ENCODE data around the gene RFPL2. TPM values are rescaled to one million over a fixed set of nuclear protein-coding genes. Genes with fewer than 3 reads are reported as not detected.
"Not testable (repeated sequence)": the region's sequence is repeated elsewhere in the genome, so short reads cannot be mapped to it uniquely, and the experiment has no call there.

RFPL2 gene
- total RNA-seq, 5 donors from 2014 or later (not counting 1 experiment from before 2014, with no cell fraction given): 0.16 to 1.8 (median 1.1) TPM

DNA sequence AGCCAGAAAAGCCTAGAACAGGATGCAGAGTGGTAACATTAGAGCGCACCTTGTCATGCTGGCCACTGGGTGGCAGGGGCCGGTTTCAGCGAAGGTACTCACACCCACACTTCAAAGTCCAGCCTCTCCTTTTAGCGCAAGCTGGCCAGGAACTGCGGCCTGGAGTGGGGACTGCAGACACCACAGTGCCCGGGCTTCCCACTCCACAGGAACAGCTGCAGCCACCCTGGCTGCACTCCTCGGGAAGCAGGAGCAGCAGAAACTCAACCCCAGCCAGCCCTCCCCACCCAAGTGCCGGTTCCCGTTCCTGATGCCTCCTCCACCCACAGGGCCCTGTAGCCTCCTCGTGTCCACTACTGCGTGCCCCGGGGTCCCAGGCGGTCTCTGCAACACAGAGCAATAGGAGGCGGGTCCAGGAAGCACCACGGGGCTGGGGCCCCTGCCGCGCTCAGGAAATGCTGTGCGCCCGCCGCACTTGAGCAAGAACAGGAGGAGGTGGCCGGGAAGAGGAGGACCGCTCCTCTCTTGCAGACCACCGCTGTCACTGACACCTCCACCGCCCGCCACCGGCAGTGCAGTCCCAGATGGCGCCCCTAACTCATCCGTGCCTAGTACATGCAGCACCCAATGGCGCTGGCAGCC lies 2.2 kb downstream of the RFPL2 start:
- Histone ChIP-seq H3K4me3 (ENCODE audit: control insufficient read depth in 1 of 2, extremely low read depth in 1 of 2, low read length in 1 of 2) (peak overlapping the region in 1 of 2 donors; percentile 48), H3K27ac (ENCODE audit: low read length) (no peak overlapping the region), H3K9me3 (no peaks in the 10 kb centered on the region), H3K27me3 (replicated peaks in 1 of 2; ENCODE audit: control insufficient read depth in 2 of 2, extremely low read depth in 1 of 2, insufficient read depth in 2 of 2, low read length in 1 of 2) (peaks cover 0 to 51% of the 10 kb centered on the region in 2 experiments), H3K4me1 (ENCODE audit: control insufficient read depth in 1 of 2, extremely low read depth in 1 of 2, insufficient read depth in 2 of 2, low read length in 2 of 2) (peaks cover 0 to 65% of the 10 kb centered on the region in 2 experiments), H3K36me3 (ENCODE audit: control insufficient read depth in 2 of 2, extremely low read depth in 1 of 2, insufficient read depth in 1 of 2, low read length in 1 of 2) (no peaks in the 10 kb centered on the region)
- Mint-ChIP-seq H3K36me3 (no peaks in the 10 kb centered on the region), H3K9me3 (no peaks in the 10 kb centered on the region), H3K4me1 (peaks cover 55 to 62% (median 55%) of the 10 kb centered on the region in 3 donors), H3K27ac (peak overlapping the region; percentile 30 to 59), H3K27me3 (peaks cover 3 to 10% of the 10 kb centered on the region in 2 donors), H3K4me3 (peak overlapping the region; percentile 71 to 93 (median 75))
- peak in 7 of 35 experiments; percentile 11 to 47 (median 28) for DNase-seq
- peak in 3 of 4 experiments; percentile 40 to 54 (median 46) for ATAC-seq (replicated peaks in 1 of 4)
- whole genome bisulfite sequencing (ENCODE audit: insufficient coverage): 2% methylated on average over 20 of the region's 29 CpGs
- ChIA-PET CTCF (no interaction called here), POLR2A (interaction anchor here in 1 of 2 donors (0.5 kb wide), 1 partner anchor 300 kb away, joined by 3 read pairs; no protein-coding TSS in a partner anchor)

DNA sequence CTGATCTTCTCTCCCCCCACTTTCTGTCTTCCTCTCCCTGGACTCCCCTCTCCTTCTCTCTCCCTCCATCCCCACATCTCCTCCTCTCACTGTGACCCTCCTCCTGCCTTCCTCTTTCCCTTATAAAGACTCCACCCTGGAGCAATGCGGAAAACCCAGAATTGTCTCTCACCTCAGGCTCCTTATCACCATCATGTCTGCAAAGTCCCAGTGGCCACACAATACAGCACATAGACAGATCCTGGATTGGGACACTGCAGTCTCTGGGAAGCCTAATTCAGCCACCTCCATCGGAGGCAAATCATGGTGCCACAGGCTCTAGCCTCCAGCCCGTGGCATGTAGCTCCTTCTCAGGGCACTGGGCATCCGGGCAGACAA lies 2.7 kb downstream of the RFPL2 start:
- DNase-seq (no peak), ATAC-seq (replicated peaks in 1 of 4) (no peak)
- H3K27ac Mint-ChIP-seq: peak overlapping the region; percentile 30 to 59
- Histone ChIP-seq H3K27ac (ENCODE audit: low read length) (no peak overlapping the region), H3K9me3 (no peaks in the 10 kb centered on the region), H3K4me3 (ENCODE audit: control insufficient read depth in 1 of 2, extremely low read depth in 1 of 2, low read length in 1 of 2) (peak overlapping the region in 1 of 2 donors; percentile 48), H3K4me1 (ENCODE audit: control insufficient read depth in 1 of 2, extremely low read depth in 1 of 2, insufficient read depth in 2 of 2, low read length in 2 of 2) (peaks cover 0 to 63% of the 10 kb centered on the region in 2 experiments), H3K27me3 (replicated peaks in 1 of 2; ENCODE audit: control insufficient read depth in 2 of 2, extremely low read depth in 1 of 2, insufficient read depth in 2 of 2, low read length in 1 of 2) (peaks cover 0 to 51% of the 10 kb centered on the region in 2 experiments), H3K36me3 (ENCODE audit: control insufficient read depth in 2 of 2, extremely low read depth in 1 of 2, insufficient read depth in 1 of 2, low read length in 1 of 2) (no peaks in the 10 kb centered on the region)
- H3K9me3 Mint-ChIP-seq: no peaks in the 10 kb centered on the region
- peak overlapping the region; percentile 71 to 93 (median 75) for H3K4me3 Mint-ChIP-seq
- peaks cover 52 to 61% (median 54%) of the 10 kb centered on the region in 3 donors for H3K4me1 Mint-ChIP-seq
- H3K36me3 Mint-ChIP-seq: no peaks in the 10 kb centered on the region
- WGBS (ENCODE audit: insufficient coverage): 33% methylated on average over 4 of the region's 4 CpGs
- H3K27me3 Mint-ChIP-seq: peaks cover 3 to 10% of the 10 kb centered on the region in 2 donors
- ChIA-PET POLR2A (interaction anchor here in 1 of 2 donors (0.5 kb wide), 1 partner anchor 301 kb away, joined by 3 read pairs; no protein-coding TSS in a partner anchor), CTCF (interaction anchor here in 1 of 2 donors (0.9 kb wide), 1 partner anchor 64 kb away, joined by 3 read pairs; no protein-coding TSS in a partner anchor)

DNA sequence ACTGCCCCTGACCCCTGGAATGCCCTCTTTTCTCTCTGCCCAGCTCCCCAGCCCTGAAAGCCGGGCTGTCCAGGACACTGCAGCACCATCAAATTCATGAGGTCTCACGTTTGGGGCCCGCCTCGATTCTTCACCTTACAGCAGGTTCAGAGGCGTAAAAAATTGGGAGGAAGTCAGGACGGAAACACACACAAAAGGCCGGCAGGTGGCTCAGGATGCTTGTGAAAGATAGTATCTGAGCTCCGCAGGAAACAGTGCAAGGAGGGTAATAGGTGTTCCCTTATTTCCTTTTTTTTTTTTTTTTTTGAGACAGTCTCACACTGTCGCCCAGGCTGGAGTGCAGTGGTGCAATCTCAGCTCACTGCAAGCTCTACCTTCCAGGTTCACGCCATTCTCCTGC lies 4.1 kb downstream of the RFPL2 start:
- ATAC-seq (replicated peaks in 1 of 4) (no peak), DNase-seq (peak in 4 of 35 experiments; percentile 20 to 47 (median 26))
- Histone ChIP-seq H3K4me3 (ENCODE audit: control insufficient read depth in 1 of 2, extremely low read depth in 1 of 2, low read length in 1 of 2) (no peak overlapping the region), H3K36me3 (ENCODE audit: control insufficient read depth in 2 of 2, extremely low read depth in 1 of 2, insufficient read depth in 1 of 2, low read length in 1 of 2) (no peaks in the 10 kb centered on the region), H3K9me3 (no peaks in the 10 kb centered on the region), H3K27me3 (replicated peaks in 1 of 2; ENCODE audit: control insufficient read depth in 2 of 2, extremely low read depth in 1 of 2, insufficient read depth in 2 of 2, low read length in 1 of 2) (peaks cover 0 to 41% of the 10 kb centered on the region in 2 experiments), H3K4me1 (ENCODE audit: control insufficient read depth in 1 of 2, extremely low read depth in 1 of 2, insufficient read depth in 2 of 2, low read length in 2 of 2) (peaks cover 0 to 49% of the 10 kb centered on the region in 2 experiments), H3K27ac (ENCODE audit: low read length) (no peak overlapping the region)
- ChIA-PET POLR2A (no interaction called here), CTCF (interaction anchor here in 1 of 2 donors (0.5 to 0.7 kb wide), 3 partner anchors 30 to 261 kb away, joined by 3 to 4 read pairs (median 3); no protein-coding TSS in a partner anchor)
- Mint-ChIP-seq H3K36me3 (no peaks in the 10 kb centered on the region), H3K9me3 (no peaks in the 10 kb centered on the region), H3K27ac (peak overlapping the region; percentile 59 to 62), H3K4me1 (peaks cover 42 to 50% (median 43%) of the 10 kb centered on the region in 3 donors), H3K27me3 (peaks cover 3 to 8% of the 10 kb centered on the region in 2 donors), H3K4me3 (peak overlapping the region in 1 of 3 donors; percentile 43)
- WGBS (ENCODE audit: insufficient coverage): 20% methylated on average over 2 of the region's 10 CpGs

DNA sequence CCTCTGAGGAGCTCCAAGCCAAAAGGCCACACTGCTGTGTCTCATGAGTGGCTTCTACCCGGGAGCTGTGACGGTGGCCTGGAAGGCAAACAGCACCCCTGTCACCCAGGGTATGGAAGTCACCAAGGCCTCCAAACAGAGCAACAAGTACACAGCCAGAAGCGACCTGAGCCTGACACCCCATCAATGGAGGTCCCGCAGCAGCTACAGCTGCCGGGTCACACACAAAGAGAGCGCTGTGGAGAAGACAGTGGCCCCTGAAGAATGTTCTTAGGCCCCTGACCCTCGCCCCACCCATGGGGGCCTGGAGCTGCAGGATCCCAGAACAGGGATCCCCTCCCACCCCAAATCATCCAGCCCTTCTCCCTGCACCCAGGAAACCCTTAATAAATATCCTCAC lies 4.9 kb downstream of the RFPL2 start:
- Histone ChIP-seq H3K27ac (ENCODE audit: low read length) (no peak overlapping the region), H3K36me3 (ENCODE audit: control insufficient read depth in 2 of 2, extremely low read depth in 1 of 2, insufficient read depth in 1 of 2, low read length in 1 of 2) (no peaks in the 10 kb centered on the region), H3K4me3 (ENCODE audit: control insufficient read depth in 1 of 2, extremely low read depth in 1 of 2, low read length in 1 of 2) (no peak overlapping the region), H3K4me1 (ENCODE audit: control insufficient read depth in 1 of 2, extremely low read depth in 1 of 2, insufficient read depth in 2 of 2, low read length in 2 of 2) (peaks cover 0 to 44% of the 10 kb centered on the region in 2 experiments), H3K9me3 (no peaks in the 10 kb centered on the region), H3K27me3 (replicated peaks in 1 of 2; ENCODE audit: control insufficient read depth in 2 of 2, extremely low read depth in 1 of 2, insufficient read depth in 2 of 2, low read length in 1 of 2) (peaks cover 0 to 36% of the 10 kb centered on the region in 2 experiments)
- Mint-ChIP-seq H3K4me3 (no peak overlapping the region), H3K27ac (no peak overlapping the region), H3K4me1 (peaks cover 34 to 49% (median 42%) of the 10 kb centered on the region in 3 donors), H3K9me3 (no peaks in the 10 kb centered on the region), H3K27me3 (peaks cover 2 to 8% of the 10 kb centered on the region in 2 donors), H3K36me3 (no peaks in the 10 kb centered on the region)
- POLR2A ChIA-PET: no interaction called here
- DNase-seq (no peak), ATAC-seq (replicated peaks in 1 of 4) (no peak)
- CTCF ChIA-PET: no interaction called here
- WGBS (ENCODE audit: insufficient coverage): 73% methylated on average over 6 of the region's 7 CpGs

DNA sequence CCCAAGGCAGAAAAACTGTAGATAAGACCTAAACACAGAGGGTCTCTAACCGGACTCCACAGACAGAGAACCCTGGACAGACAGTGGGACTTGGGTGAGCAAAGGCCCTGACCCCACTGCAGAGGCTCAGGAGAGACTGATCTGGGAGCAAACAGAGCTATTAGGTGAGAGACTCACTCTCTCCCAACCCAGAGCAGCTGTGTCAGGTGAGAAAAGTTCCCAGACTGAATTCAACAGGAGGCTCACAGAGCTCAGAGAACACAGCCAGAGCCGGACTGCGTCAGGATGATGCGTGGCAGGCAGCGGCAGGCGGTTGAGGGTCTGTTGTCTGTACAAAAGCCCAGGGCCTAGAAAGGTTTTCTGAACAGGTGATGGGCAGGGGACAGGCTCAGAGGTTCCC lies 5.5 kb downstream of the RFPL2 start:
- DNase-seq (no peak), ATAC-seq (replicated peaks in 1 of 4) (no peak)
- Mint-ChIP-seq H3K27me3 (peaks cover 0 to 4% of the 10 kb centered on the region in 2 donors), H3K4me1 (peaks cover 28 to 44% (median 36%) of the 10 kb centered on the region in 3 donors), H3K36me3 (no peaks in the 10 kb centered on the region), H3K9me3 (no peaks in the 10 kb centered on the region), H3K4me3 (no peak overlapping the region), H3K27ac (no peak overlapping the region)
- CTCF ChIA-PET: no interaction called here
- Histone ChIP-seq H3K36me3 (ENCODE audit: control insufficient read depth in 2 of 2, extremely low read depth in 1 of 2, insufficient read depth in 1 of 2, low read length in 1 of 2) (no peaks in the 10 kb centered on the region), H3K9me3 (no peaks in the 10 kb centered on the region), H3K4me1 (ENCODE audit: control insufficient read depth in 1 of 2, extremely low read depth in 1 of 2, insufficient read depth in 2 of 2, low read length in 2 of 2) (peaks cover 0 to 43% of the 10 kb centered on the region in 2 experiments), H3K27ac (ENCODE audit: low read length) (no peak overlapping the region), H3K4me3 (ENCODE audit: control insufficient read depth in 1 of 2, extremely low read depth in 1 of 2, low read length in 1 of 2) (no peak overlapping the region), H3K27me3 (replicated peaks in 1 of 2; ENCODE audit: control insufficient read depth in 2 of 2, extremely low read depth in 1 of 2, insufficient read depth in 2 of 2, low read length in 1 of 2) (peaks cover 0 to 31% of the 10 kb centered on the region in 2 experiments)
- WGBS (ENCODE audit: insufficient coverage): 98% methylated on average over 6 of the region's 6 CpGs
- POLR2A ChIA-PET: no interaction called here

DNA sequence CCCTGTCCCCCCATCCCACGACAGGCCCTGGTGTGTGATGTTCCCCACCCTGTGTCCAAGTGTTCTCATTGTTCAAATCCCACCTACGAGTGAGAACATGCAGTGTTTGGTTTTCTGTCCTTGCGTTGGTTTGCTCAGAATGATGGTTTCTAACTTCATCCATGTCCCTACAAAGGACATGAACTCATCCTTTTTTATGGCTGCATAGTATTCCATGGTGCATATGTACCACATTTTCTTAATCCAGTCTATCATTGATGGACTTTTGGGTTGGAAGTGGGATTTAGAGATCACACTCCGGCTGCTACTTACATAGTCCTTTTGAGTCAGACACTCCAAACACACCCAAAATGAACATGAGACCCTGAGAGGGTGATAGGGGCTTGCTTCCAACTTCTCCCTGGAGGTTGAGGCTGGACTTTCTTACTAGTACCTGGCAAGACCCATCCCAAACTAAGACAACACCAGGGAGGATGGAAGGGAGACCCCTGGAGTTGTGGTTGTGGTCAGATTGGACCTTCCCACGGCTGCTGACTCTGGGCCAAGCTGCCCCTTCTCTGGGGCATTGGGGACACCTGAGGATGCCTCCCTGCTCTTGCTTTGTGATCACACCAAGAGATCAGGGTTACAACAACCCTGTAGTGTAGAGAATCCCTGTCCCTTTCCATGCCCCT lies 7.2 kb downstream of the RFPL2 start:
- peaks cover 19 to 29% (median 26%) of the 10 kb centered on the region in 3 donors for H3K4me1 Mint-ChIP-seq
- H3K27me3 Mint-ChIP-seq; H3K4me3 ChIP-seq (ENCODE audit: control insufficient read depth in 1 of 2, extremely low read depth in 1 of 2, low read length in 1 of 2); H3K27ac ChIP-seq (ENCODE audit: low read length); CTCF ChIA-PET; H3K36me3 Mint-ChIP-seq; POLR2A ChIA-PET; ATAC-seq (replicated peaks in 1 of 4); DNase-seq; H3K4me3 Mint-ChIP-seq; H3K9me3 Mint-ChIP-seq; H3K36me3 ChIP-seq (ENCODE audit: control insufficient read depth in 2 of 2, extremely low read depth in 1 of 2, insufficient read depth in 1 of 2, low read length in 1 of 2); H3K9me3 ChIP-seq; H3K27ac Mint-ChIP-seq: not testable (repeated sequence)
- Histone ChIP-seq H3K4me1 (ENCODE audit: control insufficient read depth in 1 of 2, extremely low read depth in 1 of 2, insufficient read depth in 2 of 2, low read length in 2 of 2) (peaks cover 0 to 27% of the 10 kb centered on the region in 2 experiments), H3K27me3 (replicated peaks in 1 of 2; ENCODE audit: control insufficient read depth in 2 of 2, extremely low read depth in 1 of 2, insufficient read depth in 2 of 2, low read length in 1 of 2) (peaks cover 0 to 15% of the 10 kb centered on the region in 2 experiments)
- 79% methylated on average over 2 of the region's 5 CpGs for WGBS (ENCODE audit: insufficient coverage)
